ENCODE measurements around the gene ATRN.

- TF ChIP-seq ZNF232 (CRISPR knock-in tag; IDR thresholded peaks at IDR 0.05): no peak
- no peak for TF ChIP-seq CTCF (IDR thresholded peaks at IDR 0.05)
- no peak for TF ChIP-seq NR1H2 (CRISPR knock-in tag; IDR thresholded peaks at IDR 0.05)
- TF ChIP-seq MAX (CRISPR knock-in tag; IDR thresholded peaks at IDR 0.05): no peak
- no peak for TF ChIP-seq KAT7 (CRISPR knock-in tag; IDR thresholded peaks at IDR 0.05; ENCODE audit: borderline replicate concordance)
- no peak for TF ChIP-seq ZNF138 (CRISPR knock-in tag; conservative IDR thresholded peaks at IDR 0.05)
- no peak for TF ChIP-seq JUN (CRISPR knock-in tag; IDR thresholded peaks at IDR 0.05)
- no peak for TF ChIP-seq CREB1 (CRISPR knock-in tag; IDR thresholded peaks at IDR 0.05)
- no peak for TF ChIP-seq GRHL2 (CRISPR knock-in tag; IDR thresholded peaks at IDR 0.05; ENCODE audit: insufficient replicate concordance, severe bottlenecking)
- no peak for TF ChIP-seq HMGXB4 (CRISPR knock-in tag; IDR thresholded peaks at IDR 0.05)
- TF ChIP-seq ZNF121 (CRISPR knock-in tag; IDR thresholded peaks at IDR 0.05): no peak
- no peak for TF ChIP-seq TEAD1 (CRISPR knock-in tag; IDR thresholded peaks at IDR 0.05)
- TF ChIP-seq ZNF423 (CRISPR knock-in tag; IDR thresholded peaks at IDR 0.05): no peak
- TF ChIP-seq FOXP1 (CRISPR knock-in tag; IDR thresholded peaks at IDR 0.05; ENCODE audit: borderline replicate concordance): no peak
These were observed 163.2 kb downstream of the ATRN start for GRCh38 chr20:3633913-3634478.
